PC-3 (cell line): Measurements from ENCODE around the gene POU2F1.

Experiments
- EZH2 ChIP-seq: fragments of 300-600 bp; sonication (generic); IDR thresholded peaks from one replicate; pipeline ENCODE4 v1.6.1; 2017; ENCODE audit warnings: antibody characterized with exemption, mild to moderate bottlenecking, low read length; ENCODE audit not compliant: unreplicated experiment
- EZH2phosphoT487 ChIP-seq: fragments of 300-600 bp; sonication (generic); IDR thresholded peaks from 2 replicates; pipeline ENCODE4 v1.6.1; 2018; ENCODE audit warnings: mild to moderate bottlenecking, antibody characterized with exemption, low read length, borderline replicate concordance
- TF ChIP-seq, protein P1 (sequence below): fragments of 300-600 bp; sonication (generic); conservative IDR thresholded peaks from 2 replicates; pipeline ENCODE4 v1.5.1; 2017; ENCODE audit warnings: antibody characterized with exemption, low read depth, mild to moderate bottlenecking, low read length

GRCh38 chr1:167200749-167201148 lies 19.9 kb upstream of the POU2F1 start:
- TF ChIP-seq, protein P1, sequence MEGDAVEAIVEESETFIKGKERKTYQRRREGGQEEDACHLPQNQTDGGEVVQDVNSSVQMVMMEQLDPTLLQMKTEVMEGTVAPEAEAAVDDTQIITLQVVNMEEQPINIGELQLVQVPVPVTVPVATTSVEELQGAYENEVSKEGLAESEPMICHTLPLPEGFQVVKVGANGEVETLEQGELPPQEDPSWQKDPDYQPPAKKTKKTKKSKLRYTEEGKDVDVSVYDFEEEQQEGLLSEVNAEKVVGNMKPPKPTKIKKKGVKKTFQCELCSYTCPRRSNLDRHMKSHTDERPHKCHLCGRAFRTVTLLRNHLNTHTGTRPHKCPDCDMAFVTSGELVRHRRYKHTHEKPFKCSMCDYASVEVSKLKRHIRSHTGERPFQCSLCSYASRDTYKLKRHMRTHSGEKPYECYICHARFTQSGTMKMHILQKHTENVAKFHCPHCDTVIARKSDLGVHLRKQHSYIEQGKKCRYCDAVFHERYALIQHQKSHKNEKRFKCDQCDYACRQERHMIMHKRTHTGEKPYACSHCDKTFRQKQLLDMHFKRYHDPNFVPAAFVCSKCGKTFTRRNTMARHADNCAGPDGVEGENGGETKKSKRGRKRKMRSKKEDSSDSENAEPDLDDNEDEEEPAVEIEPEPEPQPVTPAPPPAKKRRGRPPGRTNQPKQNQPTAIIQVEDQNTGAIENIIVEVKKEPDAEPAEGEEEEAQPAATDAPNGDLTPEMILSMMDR, result no peak
- no peak for TF ChIP-seq EZH2phosphoT487
- TF ChIP-seq EZH2, result no peak
